ENCODE results near the gene PIP5KL1. TPM values are rescaled to one million over a fixed set of nuclear protein-coding genes. Genes with fewer than 3 reads are reported as not detected.

Gene PIP5KL1
- total RNA-seq, 1 donor, result 2.6 TPM

DNA sequence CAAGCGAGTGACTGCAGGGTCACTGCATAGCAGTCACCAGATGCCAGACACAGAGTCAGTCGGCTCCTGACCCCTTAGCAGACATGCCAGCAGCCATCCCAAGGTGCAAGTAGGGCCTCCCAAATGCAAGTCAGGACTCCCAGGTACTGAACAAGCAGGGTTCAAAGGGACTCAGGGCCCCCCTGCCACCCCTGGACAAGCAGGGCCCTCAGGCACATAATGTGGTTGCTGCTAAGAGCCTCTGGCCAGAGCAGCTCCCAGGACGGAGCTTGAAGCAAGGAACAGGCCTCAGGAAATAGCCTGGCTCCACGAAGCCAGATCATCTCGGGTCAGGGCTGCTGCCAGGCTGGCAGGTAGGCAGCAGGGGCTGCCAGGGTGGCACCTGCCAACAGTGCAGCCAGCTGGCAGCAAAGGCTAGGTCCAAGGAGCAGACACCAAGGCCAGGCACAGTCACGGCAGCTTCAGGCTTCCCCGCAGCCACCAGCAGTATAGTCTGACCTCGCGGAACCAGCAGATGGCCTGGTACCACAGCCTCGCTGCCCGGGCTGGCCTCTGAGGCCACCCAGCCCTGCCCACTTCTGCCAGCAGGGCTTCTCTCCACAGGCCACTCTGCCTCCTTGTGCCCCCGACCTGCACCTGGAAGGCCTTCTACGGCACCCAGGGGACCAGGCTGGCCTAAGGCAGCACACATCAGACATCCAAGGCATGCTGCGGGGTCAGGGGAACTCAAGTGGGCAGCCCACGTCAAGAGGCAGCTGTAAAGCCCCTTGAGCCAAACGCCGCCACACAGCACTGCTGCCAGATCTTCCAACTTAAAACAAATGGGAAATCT lies 42.8 kb upstream of the PIP5KL1 start:
- no peak for DNase-seq (ENCODE audit: low read depth)
- no peak overlapping the region for H3K4me3 ChIP-seq (ENCODE audit: low read depth, low read length)
- TF ChIP-seq, protein P1, sequence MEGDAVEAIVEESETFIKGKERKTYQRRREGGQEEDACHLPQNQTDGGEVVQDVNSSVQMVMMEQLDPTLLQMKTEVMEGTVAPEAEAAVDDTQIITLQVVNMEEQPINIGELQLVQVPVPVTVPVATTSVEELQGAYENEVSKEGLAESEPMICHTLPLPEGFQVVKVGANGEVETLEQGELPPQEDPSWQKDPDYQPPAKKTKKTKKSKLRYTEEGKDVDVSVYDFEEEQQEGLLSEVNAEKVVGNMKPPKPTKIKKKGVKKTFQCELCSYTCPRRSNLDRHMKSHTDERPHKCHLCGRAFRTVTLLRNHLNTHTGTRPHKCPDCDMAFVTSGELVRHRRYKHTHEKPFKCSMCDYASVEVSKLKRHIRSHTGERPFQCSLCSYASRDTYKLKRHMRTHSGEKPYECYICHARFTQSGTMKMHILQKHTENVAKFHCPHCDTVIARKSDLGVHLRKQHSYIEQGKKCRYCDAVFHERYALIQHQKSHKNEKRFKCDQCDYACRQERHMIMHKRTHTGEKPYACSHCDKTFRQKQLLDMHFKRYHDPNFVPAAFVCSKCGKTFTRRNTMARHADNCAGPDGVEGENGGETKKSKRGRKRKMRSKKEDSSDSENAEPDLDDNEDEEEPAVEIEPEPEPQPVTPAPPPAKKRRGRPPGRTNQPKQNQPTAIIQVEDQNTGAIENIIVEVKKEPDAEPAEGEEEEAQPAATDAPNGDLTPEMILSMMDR (IDR thresholded peaks at IDR 0.05; ENCODE audit: insufficient read depth, low read length), result no peak

DNA sequence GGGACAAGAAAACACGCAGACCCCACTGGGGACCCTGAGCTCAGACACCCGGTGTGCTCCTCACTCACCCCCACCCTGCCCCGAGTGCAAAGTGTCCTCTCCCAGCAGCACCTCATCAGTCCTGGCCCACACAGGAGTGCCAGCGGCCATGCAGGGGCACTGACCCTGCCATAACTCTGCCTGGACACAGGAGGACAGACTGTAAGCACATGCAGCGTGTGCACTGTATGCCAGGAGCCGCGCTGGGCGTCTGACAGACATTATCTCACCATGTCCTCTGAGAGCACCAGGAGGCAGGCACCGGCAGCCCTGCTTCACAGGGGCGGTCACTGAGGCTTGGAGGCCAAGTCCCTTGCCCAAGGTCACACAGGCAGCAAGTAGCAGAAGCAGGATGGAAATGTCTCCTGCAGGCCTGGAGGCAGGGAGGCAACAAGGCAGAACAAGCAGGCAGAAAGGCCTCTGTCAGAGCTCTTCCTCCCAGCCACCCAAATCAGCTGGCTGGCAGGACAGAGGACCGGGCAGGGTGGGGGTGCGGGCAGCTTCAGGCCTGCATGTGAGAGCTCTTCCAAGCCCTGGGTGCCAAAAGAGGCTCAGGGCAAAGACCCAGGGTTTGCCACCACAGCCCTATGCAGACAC lies 41.8 kb upstream of the PIP5KL1 start:
- TF ChIP-seq, protein P1 (IDR thresholded peaks at IDR 0.05; ENCODE audit: insufficient read depth, low read length), result no peak
- DNase-seq (ENCODE audit: low read depth), result no peak
- peak overlapping the region; percentile 6 for H3K4me3 ChIP-seq (ENCODE audit: low read depth, low read length)

DNA sequence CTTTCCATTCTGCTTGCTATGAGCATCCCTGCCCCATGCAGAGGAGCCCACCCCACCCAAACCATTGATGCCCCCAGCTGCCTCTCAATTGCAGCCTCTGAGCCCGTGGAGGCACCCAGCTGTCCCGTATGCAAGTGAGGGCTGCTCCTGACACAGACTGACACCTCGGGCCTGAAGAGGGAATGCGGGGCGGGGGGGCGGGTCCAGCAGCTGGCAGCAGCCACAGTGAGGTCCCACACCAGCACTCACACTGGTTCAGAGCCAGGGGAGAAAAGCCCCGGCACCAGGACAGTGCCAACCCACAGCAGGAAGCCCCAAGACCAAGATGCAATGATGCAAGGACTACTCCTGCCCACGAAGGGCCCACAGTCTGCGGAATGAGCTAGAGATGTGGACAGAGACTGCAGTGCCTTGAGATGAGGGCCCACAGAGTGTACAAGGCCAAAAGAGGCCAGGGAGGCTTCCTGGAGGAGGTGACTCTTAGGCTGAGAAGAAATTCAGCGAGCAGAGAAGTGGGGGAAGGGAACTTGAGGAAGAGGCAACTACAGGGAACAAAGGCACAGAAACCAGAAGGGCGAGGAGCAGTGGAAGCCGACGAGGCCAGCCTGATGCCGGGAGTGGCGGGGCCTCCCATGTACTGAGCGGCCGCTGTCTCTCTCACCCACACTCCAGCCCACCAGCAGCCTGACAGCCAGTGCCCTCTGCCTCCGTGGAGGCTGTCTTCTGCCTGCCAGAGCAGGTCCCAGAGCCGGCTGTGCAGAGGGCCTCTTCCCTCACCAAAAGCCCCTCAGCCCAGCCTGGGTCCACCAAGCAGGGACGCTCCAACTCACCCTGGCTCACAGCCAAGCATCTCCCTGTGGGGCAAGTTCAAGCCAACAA lies 41.0 kb upstream of the PIP5KL1 start:
- H3K4me3 ChIP-seq (ENCODE audit: low read depth, low read length), result no peak overlapping the region
- DNase-seq (ENCODE audit: low read depth), result no peak
- TF ChIP-seq, protein P1 (IDR thresholded peaks at IDR 0.05; ENCODE audit: insufficient read depth, low read length), result no peak

DNA sequence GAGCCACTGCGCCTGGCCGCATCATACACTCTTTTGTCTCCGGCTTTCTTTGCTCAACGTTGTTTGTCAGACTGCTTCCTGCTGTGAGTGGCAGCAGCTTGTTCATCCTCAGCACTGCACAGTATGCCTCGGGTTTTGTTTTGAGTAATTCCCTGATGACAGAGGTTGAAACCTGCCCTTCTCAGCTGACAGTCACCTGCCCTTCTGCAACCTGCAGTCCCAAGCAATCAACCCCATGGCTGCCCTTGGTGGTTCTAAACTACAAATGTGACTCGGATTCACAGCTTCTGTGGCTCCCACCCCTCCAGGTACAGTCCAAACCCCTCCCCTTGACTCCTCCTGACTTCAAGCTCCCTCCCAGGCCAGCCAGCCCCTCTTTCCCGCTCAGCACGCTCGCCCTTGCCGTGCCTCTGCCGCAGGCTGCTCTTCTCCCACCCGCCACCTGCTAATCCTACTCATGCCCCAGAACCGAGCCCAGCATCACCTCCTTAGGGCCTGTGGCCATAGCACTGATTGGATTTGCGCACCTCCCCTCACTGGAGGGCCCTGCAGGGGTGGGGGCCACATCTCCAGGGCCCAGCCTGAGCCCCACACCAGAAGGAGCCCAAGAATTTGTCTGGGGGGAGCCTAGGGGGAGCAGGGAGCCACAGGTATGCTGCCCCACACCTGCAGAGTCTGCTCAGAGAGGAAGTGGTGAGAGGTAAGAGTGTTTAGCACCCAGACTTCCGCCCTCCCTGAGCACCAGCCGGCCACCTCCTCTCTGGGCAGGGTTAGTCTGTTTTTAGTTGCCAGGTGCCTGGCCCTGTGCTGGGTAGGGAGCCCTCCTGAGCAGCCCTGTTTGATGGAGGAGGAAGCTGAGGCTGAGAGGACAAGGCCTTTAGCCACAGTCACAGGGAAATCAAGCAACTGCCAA lies 40.1 kb upstream of the PIP5KL1 start:
- no peak for DNase-seq (ENCODE audit: low read depth)
- TF ChIP-seq, protein P1 (IDR thresholded peaks at IDR 0.05; ENCODE audit: insufficient read depth, low read length), result no peak

DNA sequence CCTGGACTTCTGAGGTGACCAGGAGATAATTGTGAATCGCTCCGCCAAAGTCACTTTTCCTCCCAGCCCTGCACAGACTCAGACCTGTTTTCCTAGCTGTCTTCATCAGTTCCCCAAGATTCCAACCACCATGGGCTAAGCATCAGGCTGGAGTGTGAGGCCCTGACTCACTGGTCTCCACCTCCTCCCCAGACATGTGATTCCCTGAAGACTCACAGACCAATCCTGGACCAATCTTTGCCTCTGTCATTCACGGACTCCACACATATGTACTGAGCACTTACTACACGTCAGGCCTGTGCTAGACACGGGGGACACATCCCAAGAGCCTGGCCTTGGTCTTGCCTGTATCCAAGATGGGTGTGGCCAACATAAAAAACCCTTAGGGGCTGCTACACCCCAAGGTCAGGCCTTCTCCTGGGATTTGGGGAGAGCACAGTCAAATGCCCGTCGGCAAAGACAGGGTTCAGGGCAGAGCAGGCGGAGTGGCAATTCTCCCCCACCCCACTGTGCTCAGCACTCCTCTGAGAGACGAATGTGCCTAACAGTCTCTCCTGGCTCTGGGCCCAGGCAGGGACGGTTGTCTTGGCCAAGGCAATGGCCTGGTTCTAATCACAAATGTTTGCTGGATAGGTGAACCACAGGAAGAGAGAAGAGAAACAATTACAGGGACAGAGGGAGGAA lies 38.3 kb upstream of the PIP5KL1 start:
- peak; percentile 92 for DNase-seq (ENCODE audit: low read depth)
- TF ChIP-seq, protein P1 (IDR thresholded peaks at IDR 0.05; ENCODE audit: insufficient read depth, low read length), result no peak
- H3K4me3 ChIP-seq (ENCODE audit: low read depth, low read length), result peak overlapping the region; percentile 13

More for the DNA sequence above, 40.1 kb upstream of the PIP5KL1 start:
- no peak overlapping the region for H3K4me3 ChIP-seq (ENCODE audit: low read depth, low read length)

Data from fibroblast of the aortic adventitia (primary cell).